Measurements from ENCODE around the gene ATF7.
"Not testable (repeated sequence)": the region's sequence is repeated elsewhere in the genome, so short reads cannot be mapped to it uniquely, and the experiment has no call there.

The ATF7 gene

GRCh38 chr12:53651737-53652136 is 25.6 kb upstream of the ATF7 start:
- no peak for DNase-seq (ENCODE audit: low read depth)
- TF ChIP-seq, protein P1, sequence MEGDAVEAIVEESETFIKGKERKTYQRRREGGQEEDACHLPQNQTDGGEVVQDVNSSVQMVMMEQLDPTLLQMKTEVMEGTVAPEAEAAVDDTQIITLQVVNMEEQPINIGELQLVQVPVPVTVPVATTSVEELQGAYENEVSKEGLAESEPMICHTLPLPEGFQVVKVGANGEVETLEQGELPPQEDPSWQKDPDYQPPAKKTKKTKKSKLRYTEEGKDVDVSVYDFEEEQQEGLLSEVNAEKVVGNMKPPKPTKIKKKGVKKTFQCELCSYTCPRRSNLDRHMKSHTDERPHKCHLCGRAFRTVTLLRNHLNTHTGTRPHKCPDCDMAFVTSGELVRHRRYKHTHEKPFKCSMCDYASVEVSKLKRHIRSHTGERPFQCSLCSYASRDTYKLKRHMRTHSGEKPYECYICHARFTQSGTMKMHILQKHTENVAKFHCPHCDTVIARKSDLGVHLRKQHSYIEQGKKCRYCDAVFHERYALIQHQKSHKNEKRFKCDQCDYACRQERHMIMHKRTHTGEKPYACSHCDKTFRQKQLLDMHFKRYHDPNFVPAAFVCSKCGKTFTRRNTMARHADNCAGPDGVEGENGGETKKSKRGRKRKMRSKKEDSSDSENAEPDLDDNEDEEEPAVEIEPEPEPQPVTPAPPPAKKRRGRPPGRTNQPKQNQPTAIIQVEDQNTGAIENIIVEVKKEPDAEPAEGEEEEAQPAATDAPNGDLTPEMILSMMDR (IDR thresholded peaks at IDR 0.05; ENCODE audit: control insufficient read depth, extremely low read depth, insufficient read depth), result no peak
- no peak overlapping the region for H3K4me3 ChIP-seq (ENCODE audit: low read depth, low read length)

DNA sequence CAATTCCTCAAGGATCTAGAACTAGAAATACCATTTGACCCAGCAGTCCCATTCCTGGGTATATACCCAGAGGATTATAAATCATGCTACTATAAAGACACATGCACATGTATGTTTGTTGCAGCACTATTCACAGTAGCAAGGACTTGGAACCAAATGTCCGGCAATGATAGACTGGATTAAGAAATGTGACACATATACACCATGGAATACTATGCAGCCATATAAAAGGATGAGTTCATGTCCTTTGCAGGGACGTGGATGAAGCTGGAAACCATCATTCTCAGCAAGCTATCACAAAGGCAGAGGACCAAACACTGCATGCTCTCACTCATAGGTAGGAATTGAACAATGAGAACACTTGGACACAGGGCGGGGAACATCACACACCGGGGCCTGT is 20.1 kb upstream of the ATF7 start:
- DNase-seq (ENCODE audit: low read depth); H3K4me3 ChIP-seq (ENCODE audit: low read depth, low read length): not testable (repeated sequence)

DNA sequence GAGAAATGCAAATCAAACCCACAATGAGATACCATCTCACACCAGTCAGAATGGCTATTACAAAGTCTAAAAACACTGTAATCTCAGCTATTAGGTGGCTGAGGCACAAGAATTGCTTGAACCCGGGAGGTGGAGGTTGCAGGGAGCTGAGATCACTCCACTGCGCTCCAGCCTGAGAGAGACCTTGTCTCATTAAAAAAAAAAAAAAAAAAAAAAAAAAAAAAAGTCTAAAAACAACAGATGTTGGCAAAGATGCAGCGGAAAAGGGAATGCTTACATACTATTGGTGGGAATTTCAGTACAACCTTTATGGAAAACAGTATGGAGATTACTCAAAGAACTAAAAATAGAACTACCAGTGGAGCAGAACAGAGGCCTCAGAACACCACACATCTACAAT is 19.0 kb upstream of the ATF7 start:
- TF ChIP-seq, protein P1 (IDR thresholded peaks at IDR 0.05; ENCODE audit: control insufficient read depth, extremely low read depth, insufficient read depth), result no peak
- H3K4me3 ChIP-seq (ENCODE audit: low read depth, low read length), result no peak overlapping the region
- DNase-seq (ENCODE audit: low read depth), result no peak

- no peak overlapping the region for H3K4me3 ChIP-seq (ENCODE audit: low read depth, low read length)
- TF ChIP-seq, protein P1 (IDR thresholded peaks at IDR 0.05; ENCODE audit: control insufficient read depth, extremely low read depth, insufficient read depth), result no peak
These were observed 18.0 kb upstream of the ATF7 start for GRCh38 chr12:53644133-53644532.

DNA sequence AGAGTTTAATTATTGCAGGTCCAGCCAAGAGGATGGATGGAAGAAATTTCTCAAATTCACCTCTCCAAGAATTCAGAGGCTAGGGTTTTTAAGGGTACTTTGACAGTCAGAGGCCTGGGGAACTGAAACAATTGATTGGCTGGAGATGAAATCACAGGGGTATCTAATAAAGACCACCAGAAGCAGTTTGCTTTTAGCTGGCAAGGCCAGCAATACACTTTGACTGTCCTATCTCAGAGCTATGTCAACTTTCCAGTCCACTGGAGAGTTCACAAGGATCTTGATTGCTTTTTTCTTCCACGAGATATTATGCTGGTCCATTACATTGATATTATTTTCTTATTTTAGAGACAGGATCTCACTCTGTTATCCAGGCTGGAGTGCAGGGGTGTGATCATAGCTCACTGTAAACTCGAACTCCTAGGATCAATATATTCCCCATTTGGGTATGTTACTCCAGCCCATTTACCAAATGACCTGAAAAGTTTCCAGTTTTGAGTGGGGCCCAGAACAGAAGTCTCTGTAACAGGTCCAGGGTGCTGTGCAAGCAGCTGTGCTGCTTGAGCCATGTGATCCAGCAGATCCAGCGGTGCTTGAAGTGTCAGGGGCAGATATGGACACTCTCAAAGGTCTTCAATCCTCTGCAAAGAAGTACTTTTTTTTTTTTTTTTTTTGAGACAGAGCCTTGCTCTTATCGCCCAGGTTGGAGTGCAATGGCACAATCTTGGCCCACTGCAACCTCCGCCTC is 17.2 kb upstream of the ATF7 start:
- no peak for DNase-seq (ENCODE audit: low read depth)

More at GRCh38 chr12:53644133-53644532, 18.0 kb upstream of the ATF7 start:
- no peak for DNase-seq (ENCODE audit: low read depth)

DNA sequence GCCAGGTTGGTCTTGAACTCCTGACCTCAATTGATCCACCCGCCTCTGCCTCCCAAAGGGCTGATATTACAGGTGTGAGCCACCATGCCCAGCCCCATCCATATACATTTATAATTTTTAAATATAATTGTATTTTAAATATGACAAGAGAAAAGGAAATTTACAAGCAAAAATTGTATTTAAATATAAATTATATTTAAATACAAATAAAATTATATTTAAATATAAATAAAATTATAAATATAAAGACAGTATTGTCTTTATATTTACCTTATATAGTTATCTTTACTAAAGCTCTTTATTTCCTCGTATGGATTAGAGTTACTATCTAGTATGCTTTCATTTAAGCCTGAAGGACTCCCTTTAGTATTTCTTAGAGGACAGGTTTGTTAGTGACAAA is 11.9 kb upstream of the ATF7 start:
- TF ChIP-seq, protein P1 (IDR thresholded peaks at IDR 0.05; ENCODE audit: control insufficient read depth, extremely low read depth, insufficient read depth), result no peak
- H3K4me3 ChIP-seq (ENCODE audit: low read depth, low read length), result no peak overlapping the region
- DNase-seq (ENCODE audit: low read depth), result no peak

More for the DNA sequence above, 17.2 kb upstream of the ATF7 start:
- H3K4me3 ChIP-seq (ENCODE audit: low read depth, low read length), result no peak overlapping the region
- TF ChIP-seq, protein P1 (IDR thresholded peaks at IDR 0.05; ENCODE audit: control insufficient read depth, extremely low read depth, insufficient read depth), result no peak

- TF ChIP-seq, protein P1 (IDR thresholded peaks at IDR 0.05; ENCODE audit: control insufficient read depth, extremely low read depth, insufficient read depth), result no peak
- no peak for DNase-seq (ENCODE audit: low read depth)
- no peak overlapping the region for H3K4me3 ChIP-seq (ENCODE audit: low read depth, low read length)
These were observed 10.5 kb upstream of the ATF7 start for GRCh38 chr12:53636641-53637040.

GRCh38 chr12:53635708-53636107 is 9.5 kb upstream of the ATF7 start:
- not testable (repeated sequence) for H3K4me3 ChIP-seq (ENCODE audit: low read depth, low read length); DNase-seq (ENCODE audit: low read depth)

Data from LNCaP clone FGC (cell line).